ENCODE measurements around the gene NUAK1. TPM values are rescaled to one million over a fixed set of nuclear protein-coding genes. Genes with fewer than 3 reads are reported as not detected.

NUAK1 gene
- total and polyA plus RNA-seq, 7 donors = 7.0 to 102 (median 21.8) TPM

GRCh38 chr12:106070147-106070546 lies 68.6 kb downstream of the NUAK1 start:
- ATAC-seq (no peak), DNase-seq (no peak)
- H3K4me1 ChIP-seq = no peaks in the 10 kb centered on the region
- H3K9me3 ChIP-seq = no peaks in the 10 kb centered on the region
- no peak for TF ChIP-seq CTCF (IDR thresholded peaks at IDR 0.05)
- H3K4me3 ChIP-seq = no peak overlapping the region
- H3K36me3 ChIP-seq (ENCODE audit: insufficient read depth in 1 of 2, low read depth in 1 of 2) = peaks cover 6 to 59% of the 10 kb centered on the region in 2 donors
- intact Hi-C loops (cut with DNase I) = no loop called here
- WGBS, 3 donors = 57 to 67% (median 61%) methylated on average over 1 of the region's 1 CpG
- no peaks in the 10 kb centered on the region for H3K27me3 ChIP-seq (ENCODE audit: insufficient read depth in 3 of 3, low read length in 2 of 3)
- no peak overlapping the region for H3K27ac ChIP-seq

GRCh38 chr12:106068296-106068695 lies 70.5 kb downstream of the NUAK1 start:
- WGBS, 3 donors = 98 to 100% (median 99%) methylated on average over 3 of the region's 3 CpGs
- TF ChIP-seq CTCF (IDR thresholded peaks at IDR 0.05) = no peak
- intact Hi-C loops (cut with DNase I) = no loop called here
- no peak overlapping the region for H3K4me3 ChIP-seq
- no peak for DNase-seq
- ATAC-seq = no peak
- H3K27me3 ChIP-seq (ENCODE audit: insufficient read depth in 3 of 3, low read length in 2 of 3) = no peaks in the 10 kb centered on the region
- peaks cover 6 to 63% of the 10 kb centered on the region in 2 donors for H3K36me3 ChIP-seq (ENCODE audit: insufficient read depth in 1 of 2, low read depth in 1 of 2)
- H3K27ac ChIP-seq = no peak overlapping the region
- no peaks in the 10 kb centered on the region for H3K9me3 ChIP-seq
- no peaks in the 10 kb centered on the region for H3K4me1 ChIP-seq

- intact Hi-C loops (cut with DNase I) = no loop called here
- ATAC-seq = no peak
- 88 to 97% (median 95%) methylated on average over 15 of the region's 15 CpGs for WGBS, 3 donors
- H3K4me3 ChIP-seq = no peak overlapping the region
- peaks cover 6 to 63% of the 10 kb centered on the region in 2 donors for H3K36me3 ChIP-seq (ENCODE audit: insufficient read depth in 1 of 2, low read depth in 1 of 2)
- DNase-seq = no peak
- H3K27ac ChIP-seq = no peak overlapping the region
- TF ChIP-seq CTCF (IDR thresholded peaks at IDR 0.05) = no peak
- H3K27me3 ChIP-seq (ENCODE audit: insufficient read depth in 3 of 3, low read length in 2 of 3) = no peaks in the 10 kb centered on the region
- no peaks in the 10 kb centered on the region for H3K9me3 ChIP-seq
- H3K4me1 ChIP-seq = no peaks in the 10 kb centered on the region
These were observed 71.0 kb downstream of the NUAK1 start for GRCh38 chr12:106067606-106068205.

- Histone ChIP-seq H3K4me3 (no peak overlapping the region), H3K9me3 (no peaks in the 10 kb centered on the region), H3K36me3 (ENCODE audit: insufficient read depth in 1 of 2, low read depth in 1 of 2) (peaks cover 6 to 63% of the 10 kb centered on the region in 2 donors), H3K27ac (no peak overlapping the region), H3K4me1 (no peaks in the 10 kb centered on the region), H3K27me3 (ENCODE audit: insufficient read depth in 3 of 3, low read length in 2 of 3) (no peaks in the 10 kb centered on the region)
- no peak for DNase-seq
- no peak for TF ChIP-seq CTCF (IDR thresholded peaks at IDR 0.05)
- no peak for ATAC-seq
- intact Hi-C loops (cut with DNase I) = no loop called here
- WGBS, 3 donors = 95 to 97% (median 95%) methylated on average over 25 of the region's 25 CpGs
These were observed 71.9 kb downstream of the NUAK1 start for GRCh38 chr12:106066726-106067325.
